RWPE1 (cell line): ENCODE results near the gene TRIM29.
A peak's percentile ranks its signal among the peaks of the same experiment; 100 is the strongest.

Experiments used
- CTCF ChIA-PET: fragments of 350-600 bp; sonication (Branson Sonifier 250); formaldehyde crosslinking; extraction: SDS; loops from one replicate; lab custom pipeline; 2021; lab: Yijun Ruan, JAX
- POLR2A ChIA-PET: fragments of 400-600 bp; formaldehyde crosslinking; extraction: SDS; loops from one replicate; lab custom pipeline; 2020; ENCODE audit warnings: antibody characterized with exemption; ENCODE audit not compliant: low non-redundant PET; lab: Yijun Ruan, JAX
- DNase-seq: peaks from one replicate; pipeline ENCODE4 v3.0.0; 2012; ENCODE audit warnings: low spot score
- H3K27ac ChIP-seq: fragments of 450-650 bp; 2 replicates; pipeline ENCODE4 v1.5.1; 2017
- CTCF ChIP-seq: fragments of 450-650 bp; conservative IDR thresholded peaks from 2 replicates; pipeline ENCODE4 v1.5.1; 2017; ENCODE audit warnings: low read depth, mild to moderate bottlenecking

The TRIM29 gene

DNA sequence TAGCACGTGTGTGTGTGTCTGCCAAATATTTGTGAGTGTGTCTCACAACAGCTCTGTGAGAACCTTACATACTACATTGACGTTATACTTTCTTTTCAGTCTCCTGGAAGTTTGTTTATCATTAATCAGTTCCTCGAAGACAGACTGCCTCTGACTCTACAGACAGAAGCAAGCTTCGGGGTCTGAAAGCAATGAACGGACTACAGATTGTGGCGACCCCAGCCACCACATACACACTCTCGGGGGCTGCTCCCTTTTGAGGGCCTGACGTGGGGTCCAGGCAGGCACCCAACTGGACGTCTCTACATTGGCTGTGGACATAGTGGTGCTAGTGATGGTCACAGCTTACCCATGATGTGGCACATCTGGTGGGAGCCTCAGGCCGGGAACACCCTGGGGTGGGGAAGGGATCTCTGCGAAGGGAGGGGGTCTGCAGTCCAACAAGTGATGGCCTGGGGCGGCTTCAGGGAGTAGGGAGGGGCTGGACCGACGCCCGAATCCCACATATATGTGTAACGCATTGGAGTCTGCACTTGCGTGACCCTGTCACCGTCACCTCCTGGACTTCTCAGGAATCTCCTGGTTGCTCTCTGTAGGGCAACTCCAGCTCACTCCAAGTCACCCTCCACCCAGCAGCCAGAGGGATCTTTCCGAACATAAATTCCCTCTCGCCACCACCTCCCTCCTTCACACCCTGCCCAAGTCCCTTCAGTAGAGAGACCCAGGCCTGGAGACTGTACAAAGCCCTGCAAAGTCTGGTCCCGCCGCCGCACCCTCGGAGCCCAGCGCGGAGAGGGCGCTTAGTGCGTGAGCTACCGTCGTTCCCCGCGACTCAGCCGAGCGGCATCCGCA, 30.4 kb upstream of the TRIM29 start:
- POLR2A ChIA-PET = no interaction called here
- TF ChIP-seq CTCF = no peak
- no peak for DNase-seq
- H3K27ac ChIP-seq = peak overlapping the region; percentile 70
- CTCF ChIA-PET = interaction anchor here (0.6 to 2.5 kb wide), 20 partner anchors 8 to 1079 kb away, joined by 3 to 32 read pairs (median 4); partner anchors contain the start of gene TRIM29

- no peak overlapping the region for H3K27ac ChIP-seq
- no peak for DNase-seq
- TF ChIP-seq CTCF = no peak
- CTCF ChIA-PET = interaction anchor here (1.3 to 1.6 kb wide), 2 partner anchors 9 to 34 kb away, joined by 7 to 8 read pairs; no protein-coding TSS in a partner anchor
- POLR2A ChIA-PET = no interaction called here
These were observed 29.7 kb upstream of the TRIM29 start for GRCh38 chr11:120167659-120168058.

DNA sequence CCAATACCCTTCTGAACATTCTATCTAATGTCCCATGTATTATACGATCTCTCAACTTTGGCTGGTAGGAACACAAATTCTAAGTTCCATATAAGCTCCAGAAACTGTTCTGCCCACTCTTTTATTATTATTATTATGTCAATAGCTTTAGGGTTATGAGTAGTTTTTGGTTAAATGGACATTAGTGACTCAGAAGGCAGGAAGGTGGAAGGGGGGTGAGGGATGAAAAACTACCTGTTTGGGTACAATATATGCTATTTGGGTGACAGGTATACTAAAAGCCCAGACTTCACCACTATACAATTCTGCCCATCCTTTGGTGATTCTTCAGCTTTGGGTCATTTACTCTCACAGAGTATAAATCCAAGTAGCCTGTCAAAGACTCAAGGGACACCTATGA, 22.5 kb upstream of the TRIM29 start:
- DNase-seq = no peak
- no peak for TF ChIP-seq CTCF
- H3K27ac ChIP-seq = no peak overlapping the region
- ChIA-PET POLR2A (interaction anchor here (0.6 kb wide), 1 partner anchor 25 kb away, joined by 3 read pairs; no protein-coding TSS in a partner anchor), CTCF (interaction anchor here (0.7 to 1.2 kb wide), 2 partner anchors 8 to 154 kb away, joined by 4 to 6 read pairs; no protein-coding TSS in a partner anchor)

- TF ChIP-seq CTCF = no peak
- no peak overlapping the region for H3K27ac ChIP-seq
- CTCF ChIA-PET = interaction anchor here (0.6 to 1.6 kb wide), 2 partner anchors 15 to 102 kb away, joined by 3 to 4 read pairs; no protein-coding TSS in a partner anchor
- POLR2A ChIA-PET = no interaction called here
- no peak for DNase-seq
These were observed 15.3 kb upstream of the TRIM29 start for GRCh38 chr11:120153221-120153620.

- no peak overlapping the region for H3K27ac ChIP-seq
- no peak for TF ChIP-seq CTCF
- POLR2A ChIA-PET = no interaction called here
- DNase-seq = no peak
- CTCF ChIA-PET = interaction anchor here (0.6 to 1.6 kb wide), 4 partner anchors 9 to 90 kb away, joined by 3 to 4 read pairs (median 4); no protein-coding TSS in a partner anchor
These were observed 13.6 kb upstream of the TRIM29 start for GRCh38 chr11:120151536-120151935.

DNA sequence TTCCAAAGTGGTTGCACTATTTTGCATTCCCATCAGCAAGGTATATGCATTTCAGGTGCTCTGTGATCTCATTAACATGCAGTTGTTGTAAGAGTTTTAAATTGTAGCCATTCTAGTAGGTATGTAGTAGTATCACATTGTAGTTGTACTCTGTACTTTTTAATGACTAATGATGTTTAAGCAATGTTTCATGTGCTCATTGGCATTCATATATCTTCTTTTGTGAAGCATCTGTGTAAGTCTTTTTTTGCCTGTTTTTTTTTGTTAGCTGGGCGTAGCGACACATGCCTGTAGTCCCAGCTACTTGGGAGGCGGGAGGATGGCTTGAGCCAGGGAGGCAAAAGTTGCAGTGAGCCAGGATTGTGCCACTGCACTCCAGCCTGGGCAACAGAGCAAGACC, 11.3 kb upstream of the TRIM29 start:
- DNase-seq = no peak
- H3K27ac ChIP-seq = no peak overlapping the region
- ChIA-PET CTCF (no interaction called here), POLR2A (no interaction called here)
- no peak for TF ChIP-seq CTCF
